ENCODE measurements around the gene CTNNA3.

Gene CTNNA3

DNA sequence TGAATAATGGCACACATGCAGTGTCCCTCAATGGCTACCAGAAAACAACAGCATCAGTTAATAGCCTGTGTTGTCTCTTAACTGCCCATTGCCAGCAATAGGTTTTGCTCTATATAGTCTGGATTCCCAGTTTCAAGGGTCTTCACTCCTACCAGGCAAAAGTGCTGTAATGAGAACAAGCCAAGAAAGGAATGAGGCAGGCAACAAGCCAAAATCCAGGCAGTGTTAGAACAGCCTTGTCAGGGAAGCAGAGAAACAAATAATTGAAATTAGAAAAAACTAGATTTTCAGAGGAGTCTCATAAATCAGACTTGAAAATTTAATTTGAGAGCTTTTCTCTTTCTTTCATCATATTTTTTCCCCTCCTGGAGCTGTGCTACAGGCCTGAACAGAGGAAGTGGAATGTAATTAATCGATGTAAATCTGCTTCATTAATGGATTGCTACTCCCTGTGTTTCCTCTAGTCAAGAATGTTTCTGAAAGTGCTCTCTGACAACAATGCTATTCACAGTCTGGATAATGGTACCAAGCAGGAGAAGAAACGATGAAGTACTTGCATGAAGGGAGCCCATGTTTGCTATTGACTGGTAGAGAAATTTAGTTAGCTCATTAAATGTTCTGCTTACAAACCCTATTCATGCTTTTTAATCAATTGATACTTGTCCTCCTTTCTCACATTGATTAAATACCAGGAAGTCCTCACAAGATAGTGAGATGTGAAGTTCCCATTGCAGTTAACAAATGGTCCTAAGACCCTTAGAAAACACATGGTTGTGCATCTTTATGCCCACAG is 972.2 kb downstream of the CTNNA3 start:
- H3K4me3 ChIP-seq (ENCODE audit: low read length), result no peak overlapping the region
- TF ChIP-seq, protein P1, sequence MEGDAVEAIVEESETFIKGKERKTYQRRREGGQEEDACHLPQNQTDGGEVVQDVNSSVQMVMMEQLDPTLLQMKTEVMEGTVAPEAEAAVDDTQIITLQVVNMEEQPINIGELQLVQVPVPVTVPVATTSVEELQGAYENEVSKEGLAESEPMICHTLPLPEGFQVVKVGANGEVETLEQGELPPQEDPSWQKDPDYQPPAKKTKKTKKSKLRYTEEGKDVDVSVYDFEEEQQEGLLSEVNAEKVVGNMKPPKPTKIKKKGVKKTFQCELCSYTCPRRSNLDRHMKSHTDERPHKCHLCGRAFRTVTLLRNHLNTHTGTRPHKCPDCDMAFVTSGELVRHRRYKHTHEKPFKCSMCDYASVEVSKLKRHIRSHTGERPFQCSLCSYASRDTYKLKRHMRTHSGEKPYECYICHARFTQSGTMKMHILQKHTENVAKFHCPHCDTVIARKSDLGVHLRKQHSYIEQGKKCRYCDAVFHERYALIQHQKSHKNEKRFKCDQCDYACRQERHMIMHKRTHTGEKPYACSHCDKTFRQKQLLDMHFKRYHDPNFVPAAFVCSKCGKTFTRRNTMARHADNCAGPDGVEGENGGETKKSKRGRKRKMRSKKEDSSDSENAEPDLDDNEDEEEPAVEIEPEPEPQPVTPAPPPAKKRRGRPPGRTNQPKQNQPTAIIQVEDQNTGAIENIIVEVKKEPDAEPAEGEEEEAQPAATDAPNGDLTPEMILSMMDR (conservative IDR thresholded peaks at IDR 0.05; ENCODE audit: low read length), result no peak
- DNase-seq (ENCODE audit: low read depth), result no peak

DNA sequence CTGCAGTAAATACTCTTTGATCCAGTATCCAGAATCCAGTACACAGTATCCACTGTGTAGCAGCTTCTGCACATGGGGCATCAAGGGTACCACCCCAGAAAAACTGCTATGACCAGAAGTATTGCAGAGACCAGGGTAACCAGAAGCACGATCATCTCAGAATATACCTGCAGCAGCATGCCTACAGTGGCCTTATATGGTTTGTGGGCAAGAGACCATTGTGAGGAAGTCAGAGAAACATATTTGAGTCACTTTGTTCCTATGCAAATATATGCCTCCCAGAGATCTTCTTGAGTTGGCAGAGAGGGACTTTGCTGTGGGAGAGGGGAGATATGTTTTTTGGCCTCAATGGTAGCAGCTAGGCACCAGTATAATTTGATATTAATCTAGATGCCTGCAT is 976.5 kb downstream of the CTNNA3 start:
- TF ChIP-seq, protein P1 (conservative IDR thresholded peaks at IDR 0.05; ENCODE audit: low read length), result no peak
- DNase-seq (ENCODE audit: low read depth), result no peak

DNA sequence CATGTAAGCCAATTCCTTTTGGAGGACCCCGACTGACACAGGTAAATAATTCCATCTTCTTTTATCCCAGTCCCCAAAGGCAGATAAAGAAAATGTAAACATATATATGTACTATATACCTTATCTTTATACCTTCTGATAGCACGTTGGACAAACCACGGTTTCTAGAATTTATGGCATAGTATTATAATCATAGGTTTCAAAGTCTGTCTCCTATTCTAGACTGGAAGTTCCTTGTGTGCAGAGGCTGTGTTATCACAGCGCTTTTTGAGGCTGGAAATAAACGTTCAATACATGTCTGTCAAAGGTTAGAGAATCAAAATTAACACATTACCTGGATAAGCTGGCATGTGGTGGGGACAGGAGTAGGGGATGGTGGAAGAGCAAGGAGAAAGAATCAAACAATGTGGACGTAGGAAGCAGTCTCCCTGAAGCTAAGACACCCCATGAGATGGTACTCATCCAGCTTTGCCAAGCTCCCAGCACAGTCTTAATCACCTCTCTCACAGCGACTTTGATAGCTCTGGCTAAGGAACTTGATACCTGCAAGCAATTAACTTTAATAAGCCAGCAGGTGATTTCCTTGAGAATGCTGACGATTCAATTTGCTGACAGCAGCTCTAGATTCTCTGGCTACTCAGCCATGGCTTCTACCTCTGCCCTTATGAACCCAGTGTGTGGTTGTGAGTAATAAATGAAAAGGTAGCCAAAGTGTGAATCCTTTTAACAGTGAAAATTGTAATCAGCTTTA is 978.6 kb downstream of the CTNNA3 start:
- H3K4me3 ChIP-seq (ENCODE audit: low read length), result no peak overlapping the region
- DNase-seq (ENCODE audit: low read depth), result no peak
- TF ChIP-seq, protein P1 (conservative IDR thresholded peaks at IDR 0.05; ENCODE audit: low read length), result no peak

More for the DNA sequence above, 976.5 kb downstream of the CTNNA3 start:
- H3K4me3 ChIP-seq (ENCODE audit: low read length), result no peak overlapping the region

DNA sequence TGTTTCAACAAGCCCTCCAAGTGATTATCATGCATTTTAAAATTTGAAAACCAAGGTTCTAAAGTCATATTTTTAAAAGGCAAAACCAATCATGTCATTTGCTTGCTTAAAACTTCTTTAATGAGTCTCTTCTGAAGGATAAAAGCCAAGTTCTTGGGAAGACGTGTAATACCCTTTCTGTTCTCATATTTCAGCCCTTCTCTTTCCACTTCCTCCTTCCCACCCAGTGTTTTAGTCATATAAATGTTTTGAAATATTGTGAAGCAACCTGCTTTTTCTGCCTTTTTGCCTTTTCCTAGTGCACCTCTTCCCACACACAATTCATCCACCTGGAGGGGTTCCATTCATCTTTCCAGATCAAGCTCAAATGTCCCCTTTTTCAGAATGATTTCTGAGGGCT is 981.3 kb downstream of the CTNNA3 start:
- DNase-seq (ENCODE audit: low read depth), result peak; percentile 5
- TF ChIP-seq, protein P1 (conservative IDR thresholded peaks at IDR 0.05; ENCODE audit: low read length), result no peak
- H3K4me3 ChIP-seq (ENCODE audit: low read length), result no peak overlapping the region

DNA sequence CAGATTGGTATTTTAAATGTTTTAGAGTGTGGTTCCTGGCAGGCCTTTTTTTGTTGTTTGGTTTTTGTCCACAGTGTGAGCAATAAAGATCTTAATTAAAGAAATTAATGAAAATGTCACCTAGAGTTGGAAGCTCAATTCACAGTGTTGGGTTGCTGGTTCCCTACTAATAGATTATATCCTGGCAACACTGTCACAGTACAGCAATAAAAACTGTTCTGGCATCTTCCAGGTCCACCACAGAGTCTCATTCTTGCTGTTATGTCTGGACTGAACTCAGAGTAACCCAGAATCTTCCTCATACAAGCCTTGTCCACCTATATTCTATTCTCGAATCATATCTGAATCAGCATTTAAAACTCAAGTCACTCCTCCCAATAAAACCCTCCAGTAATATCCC is 982.6 kb downstream of the CTNNA3 start:
- H3K4me3 ChIP-seq (ENCODE audit: low read length), result no peak overlapping the region
- DNase-seq (ENCODE audit: low read depth), result no peak
- TF ChIP-seq, protein P1 (conservative IDR thresholded peaks at IDR 0.05; ENCODE audit: low read length), result no peak

DNA sequence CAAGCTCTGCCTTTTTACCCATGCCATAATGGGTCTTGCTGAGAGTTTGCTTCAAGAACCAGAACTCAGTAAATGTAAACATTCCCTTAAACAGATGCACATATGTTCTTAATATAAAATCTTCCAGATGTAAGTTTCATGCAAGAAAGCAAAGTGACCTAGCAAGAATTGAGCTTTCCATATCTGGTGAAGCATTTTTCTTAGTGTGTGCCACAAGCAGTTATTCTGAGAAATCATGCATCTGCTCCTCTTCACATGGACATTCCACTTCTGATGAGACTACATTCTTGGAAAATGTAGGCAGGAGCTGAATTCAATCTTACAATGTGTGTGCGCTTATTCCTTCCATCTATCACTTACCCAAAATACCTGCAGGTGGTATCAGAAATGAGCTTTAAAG is 997.9 kb downstream of the CTNNA3 start:
- TF ChIP-seq, protein P1 (conservative IDR thresholded peaks at IDR 0.05; ENCODE audit: low read length), result no peak
- no peak overlapping the region for H3K4me3 ChIP-seq (ENCODE audit: low read length)
- no peak for DNase-seq (ENCODE audit: low read depth)

DNA sequence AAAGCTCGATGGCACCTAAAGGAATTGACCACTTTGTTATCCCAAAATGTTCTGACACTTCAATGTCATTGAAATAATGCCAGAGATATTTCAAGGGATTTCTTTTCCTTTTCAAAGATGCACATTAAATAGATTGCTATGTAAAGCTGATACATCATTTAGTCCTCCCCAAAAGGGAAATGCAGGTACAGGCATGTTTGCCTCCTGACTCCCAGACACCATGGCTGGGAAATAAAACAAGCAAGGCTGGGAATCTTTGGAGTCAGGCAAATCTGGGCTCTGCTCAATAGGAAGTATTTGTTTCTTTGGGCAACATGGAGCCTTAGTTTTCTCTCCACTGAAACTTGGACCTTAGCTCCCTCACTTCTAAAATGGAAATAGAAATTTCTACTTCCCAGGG is 1000.9 kb downstream of the CTNNA3 start:
- H3K4me3 ChIP-seq (ENCODE audit: low read length), result no peak overlapping the region
- no peak for DNase-seq (ENCODE audit: low read depth)
- TF ChIP-seq, protein P1 (conservative IDR thresholded peaks at IDR 0.05; ENCODE audit: low read length), result no peak
